AG08396 (cell line): ENCODE measurements around the gene BAG3.

Source experiments
- DNase-seq: peaks from one replicate; pipeline ENCODE4 v3.0.0; 2012; ENCODE audit warnings: low spot score, mixed read lengths

BAG3 gene

DNA sequence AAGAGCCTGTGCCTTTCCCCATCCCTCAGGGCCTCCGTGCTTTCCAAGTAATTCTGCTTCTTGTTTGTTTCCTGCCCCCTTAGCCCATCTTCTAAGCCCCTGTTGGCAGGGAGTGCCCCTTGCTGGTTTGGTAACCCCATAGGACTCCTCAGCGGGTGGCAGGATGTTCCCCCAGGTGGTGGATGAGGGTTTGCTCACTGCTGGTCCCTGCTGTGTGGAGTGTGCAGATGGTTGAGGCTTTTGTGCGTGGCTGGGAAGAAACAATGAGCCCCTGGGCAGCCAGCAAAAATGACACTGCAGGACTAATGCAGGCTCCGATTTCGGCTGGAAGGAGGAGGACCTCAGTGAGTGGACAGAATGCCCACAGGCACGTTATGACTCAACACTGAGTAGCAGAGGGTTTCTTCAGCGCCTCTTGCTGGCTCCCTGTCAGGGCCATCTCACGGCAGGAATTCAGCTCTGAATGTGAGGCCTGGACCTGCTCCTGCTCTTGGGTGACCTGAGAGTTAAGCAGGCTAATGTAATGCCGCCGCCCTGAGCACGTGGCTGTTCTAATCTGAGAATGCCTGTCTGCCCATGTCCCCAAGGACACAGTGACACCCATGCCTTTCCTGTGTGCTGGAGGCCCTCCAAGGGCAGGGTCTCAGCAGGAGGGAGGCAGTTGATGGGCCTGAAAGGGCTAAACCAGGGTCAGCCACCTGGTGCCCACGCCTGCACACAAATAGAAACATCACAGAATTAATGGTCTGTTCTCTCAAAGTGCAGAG is 16.6 kb downstream of the BAG3 start:
- peak; percentile 94 for DNase-seq

DNA sequence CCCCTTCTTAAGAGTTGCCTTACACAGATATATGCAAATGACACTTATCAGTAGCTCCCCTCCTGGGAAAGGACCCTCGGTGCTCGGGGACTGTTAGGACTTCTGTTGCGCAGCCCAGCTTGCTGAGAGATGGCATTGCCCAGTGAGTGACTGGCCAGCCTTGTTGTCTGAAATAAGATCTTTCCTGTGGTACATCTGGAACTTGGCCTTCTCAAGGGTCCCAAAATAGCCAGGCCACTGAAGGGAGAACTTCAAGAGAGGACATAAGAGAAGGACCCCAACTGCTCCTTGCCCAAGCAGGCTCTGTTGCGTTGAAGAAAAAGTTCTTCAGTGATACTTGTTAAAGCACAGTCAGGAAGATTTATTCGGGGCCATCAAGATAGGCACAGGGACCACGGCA is 17.3 kb downstream of the BAG3 start:
- no peak for DNase-seq

DNA sequence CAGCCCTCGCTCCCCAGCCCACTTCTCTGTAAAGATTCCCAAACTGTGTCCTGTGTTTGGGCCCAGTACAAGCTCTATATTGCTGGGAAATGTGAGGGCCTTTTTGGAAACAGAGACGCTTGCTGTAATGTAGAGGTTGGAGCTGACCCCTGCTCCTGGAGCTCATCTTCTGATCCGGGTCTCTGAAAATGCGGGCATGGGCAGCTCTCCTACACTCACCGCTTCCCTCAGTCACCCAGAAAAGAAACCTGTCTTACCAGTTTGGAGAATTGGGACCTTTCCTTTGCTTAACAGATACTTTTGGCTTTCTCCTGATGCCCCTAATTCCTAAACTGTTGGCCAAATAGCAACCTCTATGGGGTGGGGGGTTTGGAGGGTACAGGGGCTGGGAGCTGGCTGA is 18.2 kb downstream of the BAG3 start:
- DNase-seq, result no peak

DNA sequence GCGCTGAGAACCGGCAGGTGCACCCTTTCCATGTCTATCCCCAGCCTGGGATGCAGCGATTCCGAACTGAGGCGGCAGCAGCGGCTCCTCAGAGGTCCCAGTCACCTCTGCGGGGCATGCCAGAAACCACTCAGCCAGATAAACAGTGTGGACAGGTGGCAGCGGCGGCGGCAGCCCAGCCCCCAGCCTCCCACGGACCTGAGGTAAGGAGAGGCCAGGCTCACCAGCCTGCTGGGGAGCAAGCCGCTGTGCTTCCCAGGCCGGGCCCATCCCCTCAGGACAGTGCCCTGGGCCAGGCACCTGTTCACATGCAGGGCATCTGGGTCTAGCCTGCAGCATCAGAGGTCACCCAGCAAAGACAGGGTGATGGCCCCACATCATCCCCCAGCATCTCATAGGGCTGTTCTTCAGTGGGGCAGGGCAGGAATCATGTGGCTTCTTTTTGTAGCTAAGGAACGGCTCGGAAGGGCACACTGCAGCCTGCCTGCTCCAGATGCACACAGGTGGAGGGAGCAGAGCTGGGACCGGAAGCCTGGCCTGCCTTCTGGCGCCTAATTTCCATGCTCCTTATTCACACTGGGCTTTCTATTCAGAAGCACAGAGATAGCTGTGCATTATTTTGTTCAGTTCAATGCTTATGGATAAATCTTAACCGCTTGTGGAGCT is 18.9 kb downstream of the BAG3 start:
- DNase-seq, result no peak

DNA sequence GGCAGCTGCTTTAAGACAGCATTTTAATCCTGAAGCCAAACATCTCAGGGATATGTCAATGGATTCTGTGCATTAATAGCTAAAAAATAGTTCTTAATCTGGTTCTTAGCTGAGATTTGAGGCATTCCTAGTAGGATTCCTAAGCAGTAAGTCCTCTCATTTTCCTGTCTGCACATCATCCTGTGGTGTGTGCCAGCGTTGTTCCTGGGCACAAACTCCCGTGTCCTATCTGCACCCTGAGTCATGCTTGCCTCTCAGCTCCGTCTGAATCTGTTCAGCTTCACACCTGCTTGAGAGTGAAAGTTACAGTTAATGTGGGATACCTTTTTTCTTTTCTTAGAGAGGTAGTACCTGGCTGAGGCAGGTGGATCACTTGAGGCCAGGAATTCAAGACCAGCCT is 19.5 kb downstream of the BAG3 start:
- DNase-seq, result peak; percentile 41

DNA sequence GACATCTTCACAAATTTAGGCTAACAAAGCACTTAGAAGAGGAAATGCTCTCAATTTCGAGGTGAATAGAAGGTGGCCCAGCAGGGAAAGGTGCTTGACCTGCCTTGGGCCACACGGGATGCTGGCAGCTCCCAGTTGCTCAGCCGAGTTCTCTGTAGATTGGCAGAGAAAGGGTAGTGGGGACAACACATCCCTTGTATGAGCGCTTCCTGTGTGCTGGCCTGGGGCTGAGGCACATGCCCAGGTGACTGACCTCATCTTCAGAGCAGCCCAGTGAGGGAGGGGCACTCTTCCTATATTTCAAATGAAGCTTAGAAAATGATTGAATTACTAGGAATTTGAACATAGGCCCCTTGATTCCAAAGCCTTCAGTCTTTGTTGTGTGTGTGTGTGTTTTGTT is 20.2 kb downstream of the BAG3 start:
- DNase-seq, result no peak

DNA sequence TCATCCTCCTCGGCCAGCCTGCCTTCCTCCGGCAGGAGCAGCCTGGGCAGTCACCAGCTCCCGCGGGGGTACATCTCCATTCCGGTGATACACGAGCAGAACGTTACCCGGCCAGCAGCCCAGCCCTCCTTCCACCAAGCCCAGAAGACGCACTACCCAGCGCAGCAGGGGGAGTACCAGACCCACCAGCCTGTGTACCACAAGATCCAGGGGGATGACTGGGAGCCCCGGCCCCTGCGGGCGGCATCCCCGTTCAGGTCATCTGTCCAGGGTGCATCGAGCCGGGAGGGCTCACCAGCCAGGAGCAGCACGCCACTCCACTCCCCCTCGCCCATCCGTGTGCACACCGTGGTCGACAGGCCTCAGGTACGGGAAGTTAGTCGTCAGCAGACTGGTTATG is 21.1 kb downstream of the BAG3 start:
- no peak for DNase-seq

DNA sequence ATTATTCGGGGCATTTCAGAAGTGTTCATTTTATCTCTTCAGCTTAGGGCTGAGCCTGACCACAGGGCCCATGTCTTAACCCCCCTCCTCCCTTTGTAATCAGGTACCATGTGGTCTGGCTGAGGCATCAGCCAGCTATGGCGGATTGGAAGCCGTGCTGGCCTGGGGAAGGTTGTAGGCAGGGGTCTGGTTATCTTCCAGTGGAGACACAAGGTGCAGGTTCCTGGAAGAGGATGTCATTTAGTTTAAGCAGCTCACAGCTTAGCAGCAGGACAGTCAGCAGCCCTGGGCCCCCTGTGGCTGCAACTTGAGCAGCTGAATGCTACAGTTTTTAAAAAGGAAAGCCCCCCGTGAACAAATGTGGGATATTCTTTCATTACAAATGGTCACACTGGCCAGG is 22.1 kb downstream of the BAG3 start:
- DNase-seq, result no peak

DNA sequence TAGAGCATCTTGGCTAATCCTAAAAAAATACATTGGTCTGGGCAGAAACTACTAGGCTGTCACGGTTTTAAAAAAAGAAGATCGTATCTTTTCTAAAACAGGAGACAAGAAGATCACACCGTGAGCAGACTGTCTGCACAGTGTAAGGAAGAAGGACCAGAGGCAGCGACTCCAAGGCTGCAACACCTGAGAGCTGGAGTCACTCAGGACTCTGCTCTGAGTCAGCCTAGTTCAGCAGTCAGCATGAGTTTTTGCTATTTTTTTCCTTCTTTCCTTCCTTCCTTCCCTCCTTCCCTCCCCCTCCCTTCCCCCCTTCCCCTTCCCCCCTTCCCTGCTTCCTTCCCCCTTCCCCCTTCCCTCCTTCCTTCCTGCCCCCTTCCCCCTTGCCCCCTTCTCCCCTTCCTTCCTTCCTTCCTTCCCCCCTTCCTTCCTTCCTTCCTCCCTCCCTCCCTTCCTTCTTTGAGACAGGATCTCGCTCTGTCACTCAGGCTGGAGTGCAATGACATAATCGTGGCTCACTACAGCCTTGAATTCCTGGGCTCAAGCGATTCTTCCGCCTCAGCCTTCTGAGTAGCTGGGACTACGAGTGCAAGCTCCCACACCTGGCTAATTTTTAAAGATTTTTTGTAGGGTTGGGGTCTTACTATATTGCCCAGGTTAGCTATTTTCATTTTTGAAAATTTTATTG is 24.4 kb downstream of the BAG3 start:
- DNase-seq, result no peak

DNA sequence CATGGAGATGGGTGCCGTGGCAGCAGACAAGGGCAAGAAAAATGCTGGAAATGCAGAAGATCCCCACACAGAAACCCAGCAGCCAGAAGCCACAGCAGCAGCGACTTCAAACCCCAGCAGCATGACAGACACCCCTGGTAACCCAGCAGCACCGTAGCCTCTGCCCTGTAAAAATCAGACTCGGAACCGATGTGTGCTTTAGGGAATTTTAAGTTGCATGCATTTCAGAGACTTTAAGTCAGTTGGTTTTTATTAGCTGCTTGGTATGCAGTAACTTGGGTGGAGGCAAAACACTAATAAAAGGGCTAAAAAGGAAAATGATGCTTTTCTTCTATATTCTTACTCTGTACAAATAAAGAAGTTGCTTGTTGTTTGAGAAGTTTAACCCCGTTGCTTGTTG is 25.9 kb downstream of the BAG3 start:
- DNase-seq, result no peak

DNA sequence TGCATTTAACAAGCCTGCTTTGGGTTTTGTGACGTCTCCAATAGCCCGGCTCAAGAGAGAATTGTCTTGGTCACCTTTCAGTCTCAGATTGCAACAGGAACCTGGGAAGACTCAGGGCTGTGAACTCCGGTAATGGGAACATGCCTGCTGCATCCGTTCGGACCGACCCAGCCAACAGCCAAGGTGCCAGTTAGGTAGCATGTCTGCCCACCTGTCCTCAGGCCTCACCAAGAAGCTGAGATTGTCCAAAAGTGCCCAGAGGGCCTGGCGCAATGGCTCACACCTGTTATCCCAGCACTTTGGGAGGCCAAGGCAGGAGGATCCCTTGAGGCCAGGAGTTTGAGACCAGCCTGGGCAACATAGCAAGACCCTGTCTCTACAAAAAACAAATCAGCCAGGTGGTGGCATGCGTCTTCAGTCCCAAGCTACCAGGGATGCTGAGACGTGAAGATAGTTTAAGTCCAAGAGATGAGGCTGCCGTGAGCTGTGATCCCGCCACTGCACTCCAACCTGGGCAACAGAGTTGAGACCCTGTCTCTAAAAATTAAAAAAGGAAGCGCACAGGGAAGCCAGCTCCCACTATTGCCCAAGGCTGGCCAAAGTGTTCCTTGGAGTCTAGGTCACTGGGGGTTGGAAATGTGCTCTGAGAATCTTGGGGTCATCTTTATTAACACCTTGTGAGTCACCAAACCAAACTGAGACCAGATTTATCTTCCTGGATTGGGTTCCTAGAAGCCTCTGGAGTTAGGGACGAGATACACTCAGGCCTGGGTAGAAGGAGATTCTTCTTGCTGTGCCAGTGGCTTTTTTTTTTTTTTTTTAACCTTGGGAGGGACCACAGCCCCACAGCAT is 26.9 kb downstream of the BAG3 start:
- DNase-seq, result no peak

DNA sequence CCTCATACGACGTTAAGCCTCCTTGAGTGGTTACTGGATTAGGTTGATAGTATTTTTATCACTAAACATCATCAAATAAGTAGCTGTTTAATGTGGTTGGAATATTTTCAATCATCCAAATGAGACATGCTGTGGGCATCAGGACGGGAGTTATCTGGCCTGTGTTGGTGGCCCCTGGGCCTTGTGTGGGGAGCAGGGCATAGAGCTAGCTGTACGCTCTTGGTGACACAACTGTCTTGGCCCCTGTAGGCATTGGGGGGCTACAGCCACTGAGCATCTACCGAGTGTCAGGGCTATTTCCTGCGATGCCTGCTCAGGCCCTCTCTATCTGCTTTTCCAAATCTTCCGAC is 28.3 kb downstream of the BAG3 start:
- no peak for DNase-seq

DNA sequence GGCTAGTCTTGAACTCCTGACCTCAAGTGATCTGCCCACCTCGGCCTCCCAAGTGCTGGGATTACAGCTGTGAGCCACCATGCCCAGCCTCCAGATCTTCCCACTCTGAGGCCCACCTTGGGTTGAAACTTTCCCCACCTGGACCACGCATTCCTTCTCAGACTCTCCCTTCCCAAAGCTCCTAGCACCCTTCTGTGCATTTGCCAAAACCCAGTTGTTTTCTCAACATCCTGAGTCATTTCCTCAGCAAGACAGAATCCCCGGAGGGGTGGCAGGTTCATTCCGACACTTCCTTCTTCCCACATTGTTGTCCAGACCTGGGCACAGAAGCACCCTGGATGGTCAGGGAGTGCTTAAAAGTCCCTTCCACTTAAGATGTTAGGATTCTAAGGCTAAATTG is 28.9 kb downstream of the BAG3 start:
- DNase-seq, result peak; percentile 58

DNA sequence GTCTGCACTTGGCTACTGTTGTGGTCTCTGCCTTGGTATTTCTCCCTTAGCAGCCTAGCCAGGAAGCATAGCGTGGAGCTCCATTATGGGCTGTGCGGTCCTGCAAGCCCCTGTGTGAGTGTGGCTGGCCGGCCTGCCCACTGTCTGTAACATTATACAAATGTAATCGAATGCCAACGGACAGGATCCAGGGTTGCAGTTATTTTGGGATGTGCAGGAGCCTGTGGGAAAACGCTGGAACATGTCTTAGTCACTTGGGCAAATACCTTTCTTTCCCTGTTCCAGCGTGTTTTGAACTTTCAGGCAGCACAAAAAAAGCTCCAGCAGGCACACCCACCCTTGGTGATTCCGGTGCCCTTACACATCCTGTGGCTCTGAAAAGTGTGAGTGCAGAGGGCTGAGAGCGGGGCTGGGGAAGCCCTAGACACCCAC is 29.5 kb downstream of the BAG3 start:
- DNase-seq, result no peak

DNA sequence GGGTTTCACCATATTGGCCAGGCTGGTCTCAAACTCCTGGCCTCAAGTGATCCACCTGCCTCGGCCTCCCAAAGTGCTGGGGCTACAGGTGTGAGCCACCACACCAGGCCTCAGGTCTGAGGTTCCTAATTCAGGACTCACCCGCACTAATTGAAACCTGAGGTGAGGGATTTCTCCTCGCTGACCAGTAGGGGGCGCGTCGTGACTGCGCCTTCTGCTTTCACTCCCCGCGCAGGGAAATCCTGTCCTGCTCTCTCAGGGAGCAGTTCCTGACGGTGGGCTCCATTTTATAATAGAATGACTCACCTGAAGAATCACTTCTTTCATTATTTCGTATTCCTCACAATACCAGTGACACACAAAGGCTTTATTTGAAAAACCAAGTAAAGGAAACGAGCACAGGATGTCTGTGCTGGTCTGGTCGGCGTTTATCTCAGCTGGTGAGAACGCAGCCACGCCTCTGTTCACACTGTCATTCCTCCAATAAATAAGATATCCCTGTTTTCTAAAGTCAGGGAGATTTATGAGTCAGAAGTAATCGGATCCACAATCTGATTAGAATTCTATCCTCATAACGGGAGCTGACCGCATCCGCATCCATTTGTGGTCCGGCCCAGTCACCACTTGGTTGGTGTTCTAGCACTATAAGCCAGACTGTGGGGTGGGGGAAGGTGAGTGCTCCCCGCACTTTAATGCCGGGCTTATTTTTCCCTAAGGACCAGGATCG is 35.4 kb downstream of the BAG3 start:
- DNase-seq, result peak; percentile 83

DNA sequence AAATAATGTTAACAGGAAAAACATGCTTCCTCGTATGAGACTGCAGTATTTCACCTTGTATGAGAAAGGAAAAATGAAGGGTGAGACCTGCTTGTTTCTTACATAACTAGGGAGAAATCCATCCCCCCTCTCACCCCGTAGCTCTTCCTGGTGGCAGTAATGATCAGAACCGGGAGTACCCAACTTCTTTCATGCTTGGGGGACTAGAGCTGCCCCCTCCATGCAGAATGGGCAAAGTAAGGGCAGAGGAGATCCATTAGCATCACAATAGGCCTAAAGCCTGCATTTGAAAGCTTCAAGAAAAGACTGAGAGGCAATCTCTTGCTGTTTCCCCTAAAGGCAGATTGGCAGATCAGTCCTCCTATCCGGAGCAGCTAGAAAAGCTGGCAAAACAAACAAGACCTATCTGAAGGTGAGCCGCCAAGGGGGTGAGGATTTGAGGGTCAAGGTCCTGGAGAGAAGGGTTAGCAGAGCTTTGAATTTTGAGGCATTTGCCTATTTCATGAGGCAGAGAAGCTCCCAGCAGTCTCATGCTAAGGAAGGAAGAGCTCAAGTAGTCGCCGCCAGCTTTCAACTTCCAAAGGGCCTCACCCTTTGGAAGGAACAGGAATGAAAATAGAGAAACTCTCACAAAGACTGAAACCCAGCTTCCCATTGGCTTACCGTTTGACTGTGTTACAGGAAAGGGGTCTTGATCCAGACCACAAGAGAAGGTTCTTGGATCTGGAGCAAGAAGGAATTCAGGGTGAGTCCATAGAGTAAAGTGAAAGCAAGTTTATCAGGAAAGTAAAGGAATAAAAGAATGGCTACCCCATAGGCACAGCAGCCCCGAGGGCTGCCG is 36.2 kb downstream of the BAG3 start:
- no peak for DNase-seq

DNA sequence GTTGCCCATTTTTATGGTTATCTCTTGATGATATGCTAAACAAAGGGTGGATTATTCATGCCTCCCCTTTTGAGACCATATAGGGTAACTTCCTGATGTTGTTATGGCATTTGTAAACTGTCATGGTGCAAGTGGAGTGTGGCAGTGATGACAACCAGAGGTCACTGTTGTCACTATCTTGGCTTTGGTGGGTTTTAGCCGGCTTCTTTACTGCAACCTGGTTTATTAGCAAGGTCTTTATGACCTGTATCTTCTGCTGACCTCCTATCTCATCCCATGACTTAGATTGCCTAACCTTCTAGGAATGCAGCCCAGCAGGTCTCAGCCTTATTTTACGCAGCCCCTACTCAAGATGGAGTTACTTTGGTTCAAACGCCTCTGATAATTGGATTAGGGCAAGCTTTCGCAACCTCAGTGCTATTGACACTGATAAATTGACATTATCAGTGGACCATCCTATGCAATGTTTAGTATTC is 36.9 kb downstream of the BAG3 start:
- no peak for DNase-seq

DNA sequence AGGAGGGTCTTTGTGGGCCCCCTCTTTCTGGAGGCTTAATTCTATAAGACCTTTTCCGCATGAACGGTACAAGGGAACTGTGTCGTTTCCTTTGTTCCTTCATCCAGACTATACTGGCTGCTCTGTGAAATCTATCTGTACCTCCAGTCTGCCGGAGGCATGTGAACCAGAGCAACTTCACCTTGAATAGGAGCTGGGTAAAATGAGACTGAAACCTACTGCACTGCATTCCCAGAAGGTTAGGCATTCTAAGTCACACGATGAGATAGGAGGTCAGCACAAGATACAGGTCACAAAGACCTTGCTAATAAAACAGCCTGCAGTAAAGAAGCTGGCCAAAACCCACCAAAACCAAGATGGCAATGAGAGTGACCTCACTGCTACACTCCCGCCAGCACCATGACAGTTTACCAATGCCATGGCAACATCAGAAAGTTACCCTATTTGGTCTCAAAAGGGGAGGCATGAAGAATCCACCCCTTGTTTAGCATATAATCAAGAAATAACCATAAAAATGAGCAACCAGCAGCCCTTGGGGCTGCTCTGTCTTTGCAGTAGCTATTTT is 37.9 kb downstream of the BAG3 start:
- no peak for DNase-seq

DNA sequence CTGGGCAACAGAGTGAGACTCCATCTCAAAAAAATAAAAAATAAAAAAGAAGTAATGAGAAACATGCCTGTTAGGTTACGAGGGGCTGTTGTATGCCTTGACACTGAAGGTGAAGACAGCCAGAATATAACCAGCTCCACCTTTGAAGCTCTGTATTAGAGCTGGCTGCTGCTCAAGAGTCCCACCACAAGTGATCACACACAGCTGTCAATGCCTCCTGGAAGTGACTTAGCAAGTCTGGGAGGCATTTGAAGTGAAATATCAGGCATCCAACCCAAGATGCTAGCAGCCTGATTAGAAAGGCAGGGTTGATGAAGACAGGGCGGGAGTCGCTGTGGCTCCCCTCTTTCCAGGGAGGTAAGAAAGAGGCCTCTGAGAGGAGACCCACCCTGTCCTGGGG is 40.5 kb downstream of the BAG3 start:
- no peak for DNase-seq

DNA sequence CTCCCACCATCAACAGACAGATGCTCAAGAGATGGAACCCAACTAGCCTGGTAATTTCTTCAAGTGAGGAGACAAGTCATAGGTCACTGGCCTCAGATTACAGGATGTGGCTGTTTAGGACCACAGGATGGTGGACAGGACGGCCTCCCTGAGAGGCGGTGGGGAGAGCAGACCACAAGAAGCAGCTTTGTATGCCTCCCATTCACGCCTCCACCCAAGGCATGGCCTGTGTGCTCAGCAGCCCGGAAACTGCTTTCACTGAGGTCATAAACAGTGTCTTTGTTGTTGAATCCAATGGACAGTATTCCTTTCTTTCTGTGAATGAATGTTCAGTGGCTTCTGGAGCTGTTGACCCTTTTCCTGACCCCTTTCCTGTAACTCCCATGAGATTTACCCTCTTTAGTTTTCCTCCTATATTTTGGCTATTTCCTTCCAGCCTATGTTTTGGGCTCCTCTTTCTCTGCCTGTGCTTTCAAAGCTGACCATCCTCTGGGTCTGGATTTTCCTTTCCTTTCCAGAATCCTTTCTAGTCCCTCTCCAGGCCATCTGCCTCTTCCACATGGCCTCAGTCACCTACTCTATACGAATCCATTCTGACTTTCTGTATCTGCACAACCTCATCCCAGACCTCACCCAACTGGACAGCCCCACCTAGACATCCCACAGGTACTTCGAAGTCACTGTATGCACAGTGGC is 42.2 kb downstream of the BAG3 start:
- DNase-seq, result no peak
